Hematopoietic multipotent progenitor cell treated with erythropoietin and hydrocortisone succinate and interleukin-3 and kit ligand, for 6 days (in vitro differentiated cells): ENCODE data around the gene MOV10.
A peak's percentile ranks its signal among the peaks of the same experiment; 100 is the strongest.

Experiments used
- DNase-seq: peaks from one replicate; pipeline ENCODE4 v3.0.0-alpha.2; 2015

Gene MOV10

DNA sequence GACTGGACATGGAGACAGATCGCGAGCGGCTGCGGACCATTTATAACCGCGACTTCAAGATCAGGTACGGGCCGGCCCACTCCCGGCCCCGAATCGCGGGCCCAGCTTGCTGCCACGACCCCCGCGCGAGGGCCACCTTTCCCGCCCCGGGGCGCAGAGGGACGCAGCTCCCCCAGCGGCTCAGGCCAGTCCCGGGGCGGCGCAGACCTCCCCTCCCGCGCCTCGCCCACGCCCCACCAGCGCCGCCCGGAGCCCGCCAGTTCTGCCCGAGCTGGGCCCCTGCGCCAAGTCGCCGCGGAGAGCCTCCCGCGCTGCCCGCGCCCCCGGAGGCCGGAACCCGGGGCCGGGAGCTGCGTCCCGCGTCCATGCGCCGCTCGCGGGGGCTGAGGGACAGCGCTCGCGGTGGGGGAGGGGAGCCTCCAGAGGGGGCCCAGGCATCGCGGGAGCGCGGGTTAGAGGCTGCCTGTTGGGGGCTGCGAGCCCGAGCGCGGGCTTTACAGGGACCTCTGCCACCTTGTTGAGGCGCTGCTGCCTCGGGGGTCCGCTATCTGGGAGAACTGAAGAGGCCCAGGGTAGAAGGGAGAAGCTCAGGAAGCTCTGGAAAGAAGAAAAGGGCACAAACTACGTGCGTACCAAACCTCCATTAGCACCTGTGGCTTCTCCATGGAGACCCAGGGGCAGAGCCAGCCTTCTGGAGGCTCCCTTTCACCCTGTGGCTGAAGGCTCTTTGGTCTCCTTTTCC is 698 bp downstream of the MOV10 start:
- DNase-seq = peak; percentile 55

GRCh38 chr1:112675728-112676381 is 1.4 kb downstream of the MOV10 start:
- no peak for DNase-seq

DNA sequence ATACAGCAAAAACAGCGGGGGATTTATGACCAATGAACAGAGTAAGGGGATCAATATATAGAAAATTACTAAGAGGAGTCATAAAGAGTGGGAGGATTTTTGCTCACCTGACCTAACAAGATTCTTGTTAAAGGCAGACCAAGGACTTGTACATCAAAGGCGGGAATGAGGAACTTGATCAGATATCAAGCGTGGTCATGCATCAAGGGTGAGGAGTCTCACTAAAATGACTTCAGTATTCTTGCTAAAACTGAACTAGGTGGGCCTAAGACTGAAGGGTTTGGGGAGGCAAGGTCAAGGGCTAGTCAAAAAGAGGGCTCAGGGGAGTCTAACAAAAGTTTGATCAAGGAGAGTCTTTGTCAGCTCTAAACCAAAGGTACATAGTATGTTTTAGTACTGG is 2.1 kb downstream of the MOV10 start:
- DNase-seq = peak; percentile 67

GRCh38 chr1:112677501-112677900 is 3.0 kb downstream of the MOV10 start:
- DNase-seq = no peak

DNA sequence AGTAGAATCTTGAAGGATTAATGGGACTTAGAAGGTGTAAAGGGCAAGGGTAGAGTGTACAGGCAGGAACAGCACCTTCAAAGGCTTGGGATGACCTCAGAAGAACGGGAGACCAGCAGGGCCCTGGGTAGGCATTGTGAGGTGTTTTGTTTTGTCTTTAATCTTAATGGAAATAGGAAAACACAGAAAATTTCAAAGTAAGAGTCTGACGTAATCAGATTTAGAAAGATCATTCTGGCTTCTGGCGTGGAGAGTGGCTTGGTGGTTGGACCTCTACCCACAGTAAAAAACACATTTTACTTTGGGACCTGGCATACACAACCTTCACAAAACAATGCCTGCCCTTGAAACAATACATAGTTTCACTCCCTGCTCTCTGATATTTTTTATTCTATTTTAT is 4.1 kb downstream of the MOV10 start:
- no peak for DNase-seq

- DNase-seq = no peak
Observed at GRCh38 chr1:112685913-112686312, 11.5 kb downstream of the MOV10 start.

DNA sequence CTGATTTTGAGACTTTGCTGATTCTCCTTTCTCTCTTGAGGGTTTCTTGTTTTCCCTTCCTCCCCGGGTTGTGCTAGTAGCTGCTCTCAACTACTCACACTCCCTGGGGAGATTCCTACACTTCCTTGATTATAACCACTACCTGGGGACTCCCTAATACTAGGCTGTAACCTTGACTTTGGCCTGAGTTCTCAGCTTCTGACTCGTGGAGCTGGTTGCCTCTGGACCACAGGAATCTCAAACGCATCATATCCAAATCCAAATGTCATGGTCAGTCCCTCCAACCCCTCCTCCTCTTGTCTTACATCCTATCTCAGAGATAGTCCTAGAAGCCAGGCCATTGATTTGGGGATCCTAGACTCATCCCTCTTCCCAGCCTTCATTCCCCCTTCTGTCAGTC is 12.0 kb downstream of the MOV10 start:
- DNase-seq = no peak

DNA sequence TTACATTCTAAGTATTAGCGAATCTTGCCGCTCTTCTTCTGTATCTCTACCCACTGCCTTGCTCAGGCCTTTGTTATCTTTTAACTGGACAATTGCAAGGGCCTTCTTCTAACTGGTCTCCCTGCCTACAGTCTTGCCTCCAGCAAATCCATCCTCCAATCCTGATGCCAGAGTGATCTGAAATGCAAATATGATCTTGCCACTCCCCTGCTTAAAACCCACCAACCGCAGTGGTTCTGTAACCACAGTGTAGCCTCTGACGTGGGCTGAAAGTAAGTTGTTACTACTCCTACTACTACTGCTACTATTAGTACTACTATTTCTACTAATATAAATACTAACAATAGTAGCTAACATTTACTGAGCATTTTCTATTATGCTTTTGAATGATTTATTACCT is 12.4 kb downstream of the MOV10 start:
- no peak for DNase-seq

- no peak for DNase-seq
Observed at GRCh38 chr1:112687361-112687760, 12.9 kb downstream of the MOV10 start.

DNA sequence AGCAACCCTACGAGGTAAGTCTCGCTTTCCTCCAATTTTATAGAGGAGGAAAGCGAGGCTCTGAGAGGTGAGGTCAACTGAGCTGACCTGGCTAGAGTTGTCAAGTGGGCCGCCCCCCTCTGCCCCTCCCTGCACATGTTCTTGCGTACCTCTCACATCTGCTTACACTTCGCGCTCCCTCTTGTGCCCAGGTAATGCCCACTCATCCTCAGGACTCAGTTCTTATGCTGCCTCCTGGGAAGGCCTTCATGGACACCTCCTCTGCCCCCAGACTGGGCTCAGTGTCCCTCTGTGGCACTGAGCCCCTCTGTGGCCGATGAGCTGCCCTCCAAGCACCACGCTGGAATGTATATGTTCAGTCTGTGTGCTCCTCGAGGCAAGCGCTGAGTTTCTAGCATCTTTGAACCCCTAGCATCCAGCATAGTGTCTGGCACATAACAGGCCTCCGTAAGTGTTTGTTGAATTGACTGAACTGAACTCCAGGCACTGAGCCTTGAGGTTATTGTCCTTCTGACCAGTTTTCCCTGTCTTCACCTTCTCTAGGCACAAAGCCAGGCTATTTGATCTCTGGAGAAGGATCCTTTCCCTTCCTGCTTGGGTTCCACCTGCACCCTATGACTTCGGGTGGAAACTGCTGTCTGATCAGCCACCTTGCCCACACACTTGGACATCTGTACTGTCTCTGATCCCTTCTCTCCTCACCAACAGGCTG is 13.5 kb downstream of the MOV10 start:
- no peak for DNase-seq

DNA sequence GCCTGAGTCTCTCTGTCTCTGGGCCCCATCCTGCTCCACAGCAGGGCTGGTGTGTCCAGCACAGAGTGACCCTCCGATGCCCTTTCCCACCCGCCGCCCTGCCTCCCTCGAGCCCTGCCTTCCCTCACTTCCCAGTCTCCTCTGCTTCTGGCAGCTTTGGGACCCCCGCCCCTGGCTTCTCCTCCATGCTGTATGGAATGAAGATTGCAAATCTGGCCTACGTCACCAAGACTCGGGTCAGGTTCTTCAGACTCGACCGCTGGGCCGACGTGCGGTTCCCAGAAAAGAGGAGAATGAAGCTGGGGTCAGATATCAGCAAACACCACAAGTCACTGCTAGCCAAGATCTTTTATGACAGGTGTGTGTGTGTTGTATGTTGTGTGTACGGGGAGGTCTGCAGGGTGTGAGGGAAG is 14.3 kb downstream of the MOV10 start:
- no peak for DNase-seq

DNA sequence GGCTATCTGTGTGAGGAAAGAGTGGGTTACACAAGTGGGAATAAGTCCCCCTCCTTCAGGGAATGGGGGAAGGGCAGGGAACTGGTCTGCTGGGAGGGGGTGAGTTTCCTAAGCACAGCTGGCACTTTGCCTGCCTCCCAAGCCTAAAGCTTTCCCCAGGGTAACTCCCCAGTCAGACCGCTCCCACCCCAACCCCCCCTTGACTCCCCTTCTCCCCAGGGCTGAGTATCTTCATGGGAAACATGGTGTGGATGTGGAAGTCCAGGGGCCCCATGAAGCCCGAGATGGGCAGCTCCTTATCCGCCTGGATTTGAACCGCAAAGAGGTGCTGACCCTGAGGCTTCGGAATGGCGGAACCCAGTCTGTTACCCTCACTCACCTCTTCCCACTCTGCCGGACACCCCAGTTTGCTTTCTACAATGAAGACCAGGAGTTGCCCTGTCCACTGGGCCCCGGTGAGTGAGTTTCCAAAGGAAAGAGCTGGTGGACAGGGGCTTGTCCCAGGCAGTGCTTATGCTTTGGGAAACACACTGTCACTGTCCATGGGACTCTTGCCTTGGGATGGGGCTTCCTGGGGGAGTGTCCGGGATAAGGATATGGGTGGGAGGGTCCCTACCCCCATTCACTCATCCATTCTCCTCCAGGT is 14.9 kb downstream of the MOV10 start:
- DNase-seq = no peak

GRCh38 chr1:112689842-112690237 is 15.4 kb downstream of the MOV10 start:
- DNase-seq = no peak

- no peak for DNase-seq
Observed at GRCh38 chr1:112692681-112693080, 18.2 kb downstream of the MOV10 start.

GRCh38 chr1:112693821-112694220 is 19.4 kb downstream of the MOV10 start:
- no peak for DNase-seq

DNA sequence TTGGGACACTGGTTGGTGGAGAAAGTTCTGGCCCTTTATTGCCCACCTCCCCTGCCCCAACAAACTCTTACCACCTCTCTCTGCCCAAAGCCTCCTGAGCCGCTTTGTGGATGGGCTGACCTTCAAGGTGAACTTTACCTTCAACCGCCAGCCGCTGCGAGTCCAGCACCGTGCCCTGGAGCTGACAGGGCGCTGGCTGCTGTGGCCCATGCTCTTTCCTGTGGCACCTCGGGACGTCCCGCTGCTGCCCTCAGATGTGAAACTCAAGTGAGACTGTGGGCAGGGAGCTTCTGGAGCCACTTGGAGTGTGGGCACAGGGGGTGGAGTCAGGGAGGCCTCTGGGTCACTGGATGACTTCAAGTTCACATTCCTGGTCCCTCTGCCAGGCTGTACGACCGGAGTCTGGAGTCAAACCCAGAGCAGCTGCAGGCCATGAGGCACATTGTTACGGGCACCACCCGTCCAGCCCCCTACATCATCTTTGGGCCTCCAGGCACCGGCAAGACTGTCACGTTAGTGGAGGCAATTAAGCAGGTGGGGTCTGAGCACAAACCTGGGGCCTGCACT is 20.0 kb downstream of the MOV10 start:
- no peak for DNase-seq

DNA sequence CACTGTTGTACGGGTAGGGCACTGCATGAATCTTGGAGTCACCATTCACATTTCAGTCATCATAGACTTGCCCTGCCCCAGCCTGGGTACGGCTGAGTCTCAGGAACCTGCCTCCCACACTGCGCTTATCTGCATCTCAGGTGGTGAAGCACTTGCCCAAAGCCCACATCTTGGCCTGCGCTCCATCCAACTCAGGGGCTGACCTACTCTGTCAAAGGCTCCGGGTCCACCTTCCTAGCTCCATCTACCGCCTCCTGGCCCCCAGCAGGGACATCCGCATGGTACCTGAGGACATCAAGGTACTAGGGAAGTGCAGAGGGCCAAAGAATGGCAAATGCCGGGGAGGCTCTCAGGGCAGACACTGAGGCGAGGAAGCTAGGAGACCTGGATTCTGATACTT is 20.8 kb downstream of the MOV10 start:
- no peak for DNase-seq

DNA sequence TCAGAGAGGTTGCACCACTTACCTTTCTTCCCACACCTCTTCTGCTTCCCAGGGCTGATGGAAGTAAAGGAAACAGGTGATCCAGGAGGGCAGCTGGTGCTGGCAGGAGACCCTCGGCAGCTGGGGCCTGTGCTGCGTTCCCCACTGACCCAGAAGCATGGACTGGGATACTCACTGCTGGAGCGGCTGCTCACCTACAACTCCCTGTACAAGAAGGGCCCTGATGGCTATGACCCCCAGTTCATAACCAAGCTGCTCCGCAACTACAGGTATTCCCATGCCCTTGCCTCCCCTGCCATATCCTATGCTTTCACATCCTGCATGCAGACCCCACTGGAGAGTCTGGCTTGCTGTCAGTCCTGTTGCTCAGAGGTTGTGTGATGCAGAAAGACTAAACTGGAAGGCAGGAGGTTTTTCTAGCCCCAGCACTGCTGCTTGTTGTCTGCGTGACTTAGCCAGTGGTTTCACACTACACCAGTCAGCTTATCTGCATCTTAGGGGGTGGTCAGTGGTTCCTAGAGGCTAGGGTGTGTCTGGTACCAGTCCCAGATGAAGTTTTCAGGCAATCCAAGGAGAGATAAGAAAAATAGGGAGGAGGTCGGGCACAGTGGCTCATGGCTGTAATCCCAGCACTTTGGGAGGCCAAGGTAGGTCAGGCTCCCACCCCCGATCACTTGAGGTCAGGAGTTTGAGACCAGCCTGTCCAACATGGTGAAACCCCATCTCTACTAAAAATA is 22.3 kb downstream of the MOV10 start:
- DNase-seq = peak; percentile 75

- DNase-seq = no peak
Observed at GRCh38 chr1:112697781-112698201, 23.3 kb downstream of the MOV10 start.

DNA sequence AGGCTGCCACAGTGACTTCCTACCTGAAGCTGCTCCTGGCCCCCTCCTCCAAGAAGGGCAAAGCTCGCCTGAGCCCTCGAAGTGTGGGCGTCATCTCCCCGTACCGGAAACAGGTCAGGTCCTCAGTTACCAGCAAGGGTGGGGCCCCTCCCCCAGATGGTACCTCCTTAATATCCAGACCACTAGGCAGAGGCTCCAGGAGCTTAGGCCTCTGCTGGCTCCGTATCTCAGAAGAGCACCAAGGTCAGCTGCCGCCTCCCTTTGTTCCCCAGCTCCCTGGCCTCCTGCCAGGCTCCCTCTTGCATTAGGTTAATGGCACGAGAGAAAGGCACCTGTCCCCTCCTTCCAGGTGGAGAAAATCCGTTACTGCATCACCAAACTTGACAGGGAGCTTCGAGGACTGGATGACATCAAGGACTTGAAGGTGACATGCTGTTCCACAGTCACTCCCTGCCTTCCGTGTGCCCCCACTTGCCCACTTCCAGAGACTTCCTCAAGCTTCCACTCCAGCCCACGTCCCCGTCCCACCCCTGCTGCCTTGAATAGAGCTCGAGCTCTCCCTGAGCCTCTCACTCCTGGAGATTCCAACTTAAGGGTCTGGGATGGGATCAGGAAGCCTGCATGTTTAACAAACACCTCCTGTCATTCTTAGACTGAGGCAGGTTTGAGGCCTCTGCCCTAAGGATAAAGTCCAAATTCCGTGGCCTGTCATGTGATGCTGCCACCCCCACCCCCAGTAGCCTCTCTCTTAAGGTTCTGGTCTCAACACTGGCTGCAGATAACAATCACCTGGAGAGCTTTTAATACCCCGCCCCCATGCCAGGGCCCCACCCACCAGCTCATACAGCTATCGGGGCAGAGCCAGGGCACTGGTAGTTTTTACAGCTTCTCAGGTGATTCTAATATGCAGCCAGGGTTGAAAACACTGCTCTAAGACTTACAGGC is 24.2 kb downstream of the MOV10 start:
- peak; percentile 87 for DNase-seq

GRCh38 chr1:112699425-112700144 is 25.1 kb downstream of the MOV10 start:
- no peak for DNase-seq
